Esophagus muscularis mucosa (tissue), 4 donors: ENCODE data around the gene TKTL1. TPM values are rescaled to one million over a fixed set of nuclear protein-coding genes. Genes with fewer than 3 reads are reported as not detected.

Experiments used
- DNase-seq: peaks from one replicate; pipeline ENCODE4 v3.0.0-alpha.2; 2017; ENCODE audit errors: extremely low spot score
- H3K27ac ChIP-seq, 4 donors: fragments of 200-600 bp; sonication (generic); replicated peaks in 1 of 4; 1 replicate in 3 of 4; 2 replicates in 1 of 4; pipeline ENCODE4 v1.5.1; 2016 to 2019; ENCODE audit warnings: mild to moderate bottlenecking in 1 of 4
- H3K27me3 ChIP-seq, 4 donors: fragments of 200-600 bp; sonication (generic); one replicate each; pipeline versions ENCODE4 v1.5.1 to v1.6.0; 2016 to 2019
- H3K36me3 ChIP-seq, 4 donors: fragments of 200-600 bp; sonication (generic); one replicate each; pipeline ENCODE4 v1.5.1; 2016 to 2019
- H3K4me1 ChIP-seq, 4 donors: fragments of 200-600 bp; sonication (generic); one replicate each; pipeline ENCODE4 v1.5.1; 2016 to 2019
- H3K4me3 ChIP-seq, 4 donors: fragments of 200-600 bp; sonication (generic); 1 replicate in 2 of 4; 2 replicates in 2 of 4; pipeline ENCODE4 v1.5.1; 2016 to 2019; ENCODE audit warnings: mild to moderate bottlenecking in 4 of 4, moderate library complexity in 1 of 4
- H3K9me3 ChIP-seq, 4 donors: fragments of 200-600 bp; sonication (generic); 1 replicate in 3 of 4; 2 replicates in 1 of 4; pipeline ENCODE4 v1.5.1; 2016 to 2019
- CTCF ChIP-seq, 3 experiments: fragments of 200-600 bp in 2 of 3; fragments of 450-650 bp in 1 of 3; sonication (generic) in 2 of 3; IDR thresholded peaks; one replicate each; pipeline ENCODE4 v1.5.1; 2017 to 2019; ENCODE audit warnings: antibody characterized with exemption in 3 of 3, mild to moderate bottlenecking in 2 of 3, moderate library complexity in 1 of 3
- EP300 ChIP-seq: sonication (generic); formaldehyde crosslinking; IDR thresholded peaks from one replicate; pipeline ENCODE4 v1.6.1; 2017; ENCODE audit warnings: antibody characterized with exemption
- POLR2A ChIP-seq: fragments of 450-650 bp; IDR thresholded peaks from one replicate; pipeline ENCODE4 v1.6.1; 2017; ENCODE audit warnings: antibody characterized with exemption, moderate library complexity, mild to moderate bottlenecking, low read depth
- POLR2AphosphoS5 ChIP-seq, 2 donors: sonication (generic); formaldehyde crosslinking; IDR thresholded peaks; one replicate each; pipeline ENCODE4 v1.6.1; 2017; ENCODE audit warnings: antibody characterized with exemption in 2 of 2
- WGBS: methylation state at CpG from one replicate; pipeline ENCODE4 v1.1.5; 2018; 5-methylcytosine and 5-hydroxymethylcytosine counted together
- intact Hi-C: fragments of 100-400 bp; cut with DNase I; formaldehyde crosslinking; loops from one replicate; pipeline ENCODE4 v1.15.1; 2023
- total RNA-seq, 4 donors: library from RNA; depleted of rRNA; stranded (reverse); fragments of >200 nt; gene quantifications; one replicate each; pipeline versions ENCODE4 v1.1.0 to v1.2.1, GENCODE V29; 2016

Gene TKTL1
- total RNA-seq, 4 donors from 2014 or later, result not detected

- no peak overlapping the region for H3K27ac ChIP-seq
- no peak overlapping the region for H3K4me3 ChIP-seq
- H3K36me3 ChIP-seq, result no peaks in the 10 kb centered on the region
- no peak for DNase-seq
- peaks cover 0 to 5% (median 2%) of the 10 kb centered on the region in 4 donors for H3K4me1 ChIP-seq
- 68% methylated on average over 10 of the region's 10 CpGs for WGBS
- intact Hi-C loops, result no loop called here
- H3K27me3 ChIP-seq, result no peaks in the 10 kb centered on the region
- no peaks in the 10 kb centered on the region for H3K9me3 ChIP-seq
- TF ChIP-seq EP300 (no peak), POLR2A (no peak), POLR2AphosphoS5 (IDR thresholded peaks at IDR 0.05) (no peak), CTCF (IDR thresholded peaks at IDR 0.05) (no peak)
These were observed 26.0 kb downstream of the TKTL1 start for GRCh38 chrX:154321594-154321993.

DNA sequence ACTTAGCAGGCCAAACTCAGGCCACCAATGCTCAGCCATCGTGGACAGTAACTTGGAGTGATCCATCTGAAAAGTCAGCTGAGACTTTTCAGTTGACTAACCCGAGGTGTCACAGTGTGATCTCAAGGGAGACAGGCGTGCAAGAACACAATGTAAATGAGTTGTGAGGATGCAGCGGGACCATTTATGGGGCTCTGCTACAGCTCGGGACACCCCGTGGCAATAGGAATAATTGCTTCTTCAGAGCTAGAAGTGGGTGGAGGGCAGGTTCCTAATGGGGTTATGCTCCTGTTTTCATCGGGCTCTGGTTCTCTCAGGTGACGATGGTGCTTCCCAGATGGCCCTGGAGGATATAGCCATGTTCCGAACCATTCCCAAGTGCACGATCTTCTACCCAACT lies 27.3 kb downstream of the TKTL1 start:
- Histone ChIP-seq H3K9me3 (no peaks in the 10 kb centered on the region), H3K27ac (no peak overlapping the region), H3K36me3 (no peaks in the 10 kb centered on the region), H3K27me3 (no peaks in the 10 kb centered on the region), H3K4me1 (peaks cover 0 to 11% (median 3%) of the 10 kb centered on the region in 4 donors), H3K4me3 (no peak overlapping the region)
- TF ChIP-seq POLR2A, result no peak
- TF ChIP-seq EP300, result no peak
- TF ChIP-seq CTCF (IDR thresholded peaks at IDR 0.05), result no peak
- TF ChIP-seq POLR2AphosphoS5 (IDR thresholded peaks at IDR 0.05), result no peak
- 82% methylated on average over 10 of the region's 10 CpGs for WGBS
- DNase-seq, result no peak
- intact Hi-C loops, result no loop called here

- Histone ChIP-seq H3K9me3 (no peaks in the 10 kb centered on the region), H3K27me3 (no peaks in the 10 kb centered on the region), H3K36me3 (no peaks in the 10 kb centered on the region), H3K27ac (no peak overlapping the region), H3K4me3 (no peak overlapping the region), H3K4me1 (peaks cover 0 to 11% (median 3%) of the 10 kb centered on the region in 4 donors)
- 73% methylated on average over 6 of the region's 7 CpGs for WGBS
- intact Hi-C loops, result no loop called here
- TF ChIP-seq POLR2AphosphoS5 (IDR thresholded peaks at IDR 0.05) (no peak), CTCF (IDR thresholded peaks at IDR 0.05) (no peak), EP300 (no peak), POLR2A (no peak)
- DNase-seq, result no peak
These were observed 27.9 kb downstream of the TKTL1 start for GRCh38 chrX:154323537-154323936.

- DNase-seq, result no peak
- Histone ChIP-seq H3K27ac (no peak overlapping the region), H3K4me1 (peaks cover 0 to 11% (median 3%) of the 10 kb centered on the region in 4 donors), H3K9me3 (no peaks in the 10 kb centered on the region), H3K4me3 (no peak overlapping the region), H3K27me3 (no peaks in the 10 kb centered on the region), H3K36me3 (no peaks in the 10 kb centered on the region)
- intact Hi-C loops, result no loop called here
- 72% methylated on average over 8 of the region's 8 CpGs for WGBS
- no peak for TF ChIP-seq POLR2A
- TF ChIP-seq POLR2AphosphoS5 (IDR thresholded peaks at IDR 0.05), result no peak
- no peak for TF ChIP-seq EP300
- TF ChIP-seq CTCF (IDR thresholded peaks at IDR 0.05), result no peak
These were observed 29.9 kb downstream of the TKTL1 start for GRCh38 chrX:154325541-154325940.
